ENCODE measurements around the gene AKT1.

Gene AKT1

DNA sequence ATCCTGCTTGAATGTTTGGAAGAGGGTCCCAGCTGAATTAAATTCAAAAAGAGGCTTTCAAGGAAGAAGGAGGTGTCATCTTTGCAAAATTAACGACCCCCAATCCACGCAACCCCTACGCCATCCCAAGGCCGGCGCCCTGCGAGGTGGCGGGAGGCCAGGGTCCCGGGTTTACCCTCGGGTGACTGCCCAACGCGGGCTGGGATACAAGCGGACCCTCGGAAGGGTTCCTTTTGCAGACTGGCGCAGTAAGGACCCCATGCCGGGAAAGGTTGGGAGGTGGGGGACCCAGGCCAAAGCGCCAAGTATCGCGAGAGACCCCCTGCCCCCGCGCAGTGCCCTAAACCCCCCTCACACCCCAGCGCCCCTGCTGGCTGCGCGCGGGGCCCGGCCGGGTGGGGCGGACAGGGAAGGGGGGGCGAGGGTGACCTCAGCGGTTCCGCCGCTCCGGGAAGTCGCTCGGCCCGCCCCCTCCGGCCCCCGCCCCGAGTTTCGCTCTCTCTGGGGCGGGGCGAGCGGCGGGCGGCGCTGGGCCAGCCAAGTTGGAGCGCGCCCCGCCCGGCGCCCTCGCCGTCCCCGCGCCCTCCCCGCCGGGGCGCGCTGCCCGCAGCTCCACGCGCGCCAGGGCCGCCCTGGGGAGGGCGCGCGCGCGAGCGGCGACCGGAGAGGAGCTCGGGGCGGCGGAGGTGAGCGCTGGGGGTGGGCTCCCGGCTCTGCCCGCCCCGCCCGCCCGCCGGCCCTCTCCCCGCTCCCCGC, 4.6 kb upstream of the AKT1 start:
- DNase-seq (ENCODE audit: low read depth in 4 of 4, low spot score in 1 of 4) = peak; percentile 37 to 79 (median 58)

GRCh38 chr14:104799244-104800014, 3.9 kb upstream of the AKT1 start:
- DNase-seq (ENCODE audit: low read depth in 4 of 4, low spot score in 1 of 4) = no peak

- DNase-seq (ENCODE audit: low read depth in 4 of 4, low spot score in 1 of 4) = no peak
Observed at GRCh38 chr14:104798300-104799243, 3.0 kb upstream of the AKT1 start.

DNA sequence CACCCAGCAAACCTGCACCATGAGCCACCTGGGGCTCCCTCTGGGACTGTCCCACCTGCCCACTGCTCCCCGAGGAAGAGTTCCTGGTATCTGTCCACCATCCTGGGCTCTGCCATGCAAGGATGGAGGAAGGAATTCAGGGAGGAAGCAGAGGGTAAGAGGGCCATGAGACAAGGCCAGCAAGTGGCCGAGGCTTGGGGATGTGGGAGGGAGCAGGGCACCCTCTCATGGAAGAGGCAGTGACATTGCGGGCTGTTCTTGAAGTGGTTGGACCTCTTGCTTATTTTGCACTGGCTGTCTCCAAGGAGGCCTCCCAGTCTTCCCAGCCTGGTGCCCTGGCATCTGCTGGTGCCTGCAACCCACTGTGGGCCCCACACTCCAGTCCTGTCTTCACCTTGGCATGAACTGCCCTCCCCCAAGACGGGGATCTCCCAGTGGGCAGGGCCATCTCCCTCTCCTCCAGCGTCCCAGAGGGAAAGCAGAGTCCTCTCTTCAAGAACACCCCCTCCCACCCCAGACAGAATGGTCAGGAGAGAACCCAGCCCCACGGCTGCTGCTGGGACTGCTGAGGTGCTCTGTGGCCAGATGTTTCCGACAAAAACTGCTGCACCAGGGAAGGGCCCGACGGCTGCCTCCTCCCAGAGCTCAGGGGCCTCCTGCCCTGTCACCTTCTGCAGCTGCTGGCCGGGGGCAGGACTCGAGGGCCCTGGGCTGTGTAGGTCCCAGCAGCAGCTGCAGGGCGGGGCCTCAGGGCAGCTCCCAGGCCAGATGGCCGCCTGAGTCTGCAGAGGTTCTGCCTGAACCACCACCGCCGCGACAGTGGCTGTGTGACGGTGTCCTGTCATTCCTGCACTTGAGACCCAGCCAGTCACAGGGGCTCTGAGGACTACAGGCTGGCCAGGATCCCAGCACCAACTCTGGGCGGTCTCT, 1.8 kb upstream of the AKT1 start:
- no peak for DNase-seq (ENCODE audit: low read depth in 4 of 4, low spot score in 1 of 4)

- no peak for DNase-seq (ENCODE audit: low read depth in 4 of 4, low spot score in 1 of 4)
Observed at GRCh38 chr14:104796687-104797081, 1.1 kb upstream of the AKT1 start.

GRCh38 chr14:104795781-104796686, 486 bp upstream of the AKT1 start:
- DNase-seq (ENCODE audit: low read depth in 4 of 4, low spot score in 1 of 4) = peak in 3 of 4 experiments; percentile 34 to 58 (median 44)

- DNase-seq (ENCODE audit: low read depth in 4 of 4, low spot score in 1 of 4) = no peak
Observed at GRCh38 chr14:104794631-104794992, 936 bp downstream of the AKT1 start.

DNA sequence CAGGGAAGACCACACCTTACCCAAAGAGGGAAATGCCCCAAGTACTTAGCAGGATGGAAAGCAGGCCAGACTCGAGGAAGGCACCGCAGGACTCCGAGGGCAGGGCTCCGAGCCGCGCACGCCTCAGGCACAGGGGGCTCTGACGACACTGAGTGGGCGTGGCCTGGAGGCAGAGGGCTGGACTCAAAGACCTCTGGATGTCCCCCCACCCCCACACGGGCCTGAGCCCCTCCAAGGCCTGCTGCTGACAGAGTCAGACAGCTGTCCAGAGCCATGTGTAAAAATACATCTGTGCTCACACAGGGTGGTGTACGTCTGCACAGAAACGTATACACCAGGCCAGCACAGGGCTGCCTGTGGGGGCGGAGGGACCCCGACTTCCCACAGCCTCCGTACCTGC, 1.4 kb downstream of the AKT1 start:
- peak in 2 of 4 experiments; percentile 30 to 54 for DNase-seq (ENCODE audit: low read depth in 4 of 4, low spot score in 1 of 4)

DNA sequence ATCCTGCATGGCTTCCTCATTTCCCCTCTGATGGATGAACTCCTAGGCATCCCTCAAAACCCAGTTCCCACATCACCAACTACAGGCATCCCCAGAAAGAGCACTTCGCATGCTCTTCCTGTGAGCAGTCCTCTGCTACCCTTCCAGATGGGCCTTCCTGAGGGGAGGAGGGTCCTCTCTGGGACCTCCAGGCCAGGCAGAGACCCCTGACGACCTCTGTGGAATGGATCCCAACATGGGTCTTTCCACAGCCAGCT, 1.9 kb downstream of the AKT1 start:
- no peak for DNase-seq (ENCODE audit: low read depth in 4 of 4, low spot score in 1 of 4)

DNA sequence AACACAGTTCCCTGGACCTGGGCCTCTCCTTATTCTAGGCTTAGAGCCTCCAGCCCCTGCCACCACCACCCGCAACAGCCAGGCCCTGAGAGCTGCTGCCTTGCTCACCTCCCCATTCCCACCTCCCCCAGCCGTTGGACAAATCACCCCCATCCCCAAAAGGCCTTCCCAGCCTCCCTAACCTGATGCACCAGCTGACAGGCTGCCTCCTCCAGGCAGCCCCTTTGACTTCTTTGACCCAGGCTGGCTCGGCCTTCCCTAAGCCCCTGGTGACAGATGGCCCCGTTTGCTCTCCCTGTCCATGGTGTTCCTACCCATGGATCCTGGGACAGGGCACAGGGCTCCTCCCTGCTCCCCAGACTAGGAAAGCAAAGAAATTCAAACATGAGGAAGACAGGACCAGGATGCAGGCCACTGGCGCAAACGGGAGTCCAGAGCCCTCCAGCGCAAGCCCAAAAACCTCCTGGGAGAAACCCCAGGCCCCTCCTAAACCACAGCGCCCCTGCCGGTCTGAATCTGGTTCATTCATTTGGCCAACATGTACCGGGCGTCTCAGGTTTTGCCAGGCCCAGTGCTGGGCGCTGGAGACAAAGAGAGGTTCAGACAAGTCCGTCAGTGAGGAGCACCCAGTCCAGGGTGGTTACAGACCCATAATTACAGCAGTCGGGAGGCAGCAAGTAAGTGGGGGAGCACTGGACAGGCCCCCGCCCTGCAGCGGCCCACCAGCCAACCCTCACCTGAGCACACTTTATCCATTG, 2.4 kb downstream of the AKT1 start:
- DNase-seq (ENCODE audit: low read depth in 4 of 4, low spot score in 1 of 4) = no peak

- no peak for DNase-seq (ENCODE audit: low read depth in 4 of 4, low spot score in 1 of 4)
Observed at GRCh38 chr14:104792101-104792884, 3.3 kb downstream of the AKT1 start.

DNA sequence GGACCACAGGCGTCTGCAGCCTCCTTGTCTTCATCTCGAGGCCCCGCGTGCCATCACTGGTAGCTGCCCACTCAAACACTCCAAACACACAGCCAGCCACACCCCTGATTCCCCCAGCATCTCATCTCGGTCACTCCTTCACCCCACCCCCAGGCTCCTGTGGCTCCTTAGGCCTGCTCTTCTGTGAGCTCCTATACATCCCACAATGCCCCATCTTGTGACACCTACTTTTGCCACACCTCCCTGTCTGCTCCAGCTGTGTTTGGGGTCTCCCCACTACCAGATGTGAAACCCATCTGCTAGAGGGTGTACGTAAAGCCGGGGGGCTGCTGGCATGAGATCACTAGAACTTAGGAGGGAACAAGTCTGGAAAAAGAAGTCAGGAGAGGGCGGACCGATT, 4.1 kb downstream of the AKT1 start:
- no peak for DNase-seq (ENCODE audit: low read depth in 4 of 4, low spot score in 1 of 4)

DNA sequence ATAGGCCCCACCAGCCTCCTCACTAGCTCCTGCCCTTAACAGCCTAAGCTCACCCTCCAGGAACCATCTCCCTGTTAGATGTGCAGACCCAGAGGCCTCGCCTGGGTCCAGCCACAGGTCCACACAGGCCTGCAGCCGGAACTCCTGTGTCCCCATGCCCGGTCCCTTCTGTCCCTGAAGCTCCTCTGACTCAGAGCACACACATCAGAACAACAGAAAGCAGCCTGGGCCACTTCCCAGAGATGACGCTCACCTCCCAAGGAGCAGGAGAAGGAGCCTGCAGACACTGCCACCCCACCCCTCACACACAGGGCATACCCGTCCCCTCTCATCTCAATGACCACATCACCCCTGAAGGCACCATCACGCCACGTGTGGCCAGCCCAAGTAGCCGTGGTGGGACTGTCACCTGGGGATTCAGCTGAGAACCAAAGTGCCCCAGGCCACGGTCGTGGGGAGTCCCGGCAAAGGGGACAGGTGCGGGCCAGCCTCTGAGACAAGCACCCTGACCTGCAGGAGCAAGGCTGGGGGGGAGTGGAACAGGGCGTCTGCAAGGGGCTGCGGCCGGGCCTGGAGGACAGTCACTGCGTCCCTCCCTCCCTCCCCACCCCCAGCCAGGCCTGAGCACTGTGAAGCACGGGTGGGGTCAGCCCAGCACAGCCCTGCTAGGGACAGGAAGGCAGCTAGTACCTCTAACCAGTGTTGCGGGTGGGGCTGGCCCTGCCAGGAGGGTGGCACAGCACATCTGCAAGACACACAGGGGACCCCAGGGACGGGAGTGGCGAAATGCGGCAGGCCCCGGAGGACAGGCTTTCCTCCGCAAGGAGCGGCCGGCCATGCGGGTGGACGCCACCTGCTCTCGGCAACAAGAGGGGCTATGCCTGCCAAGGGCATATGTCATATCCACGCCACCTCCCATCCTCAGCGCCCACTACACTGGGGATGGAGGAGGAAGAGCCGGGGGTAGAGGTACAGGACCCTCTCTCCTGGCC, 5.5 kb downstream of the AKT1 start:
- no peak for DNase-seq (ENCODE audit: low read depth in 4 of 4, low spot score in 1 of 4)

- no peak for DNase-seq (ENCODE audit: low read depth in 4 of 4, low spot score in 1 of 4)
Observed at GRCh38 chr14:104788873-104789663, 6.5 kb downstream of the AKT1 start.

DNA sequence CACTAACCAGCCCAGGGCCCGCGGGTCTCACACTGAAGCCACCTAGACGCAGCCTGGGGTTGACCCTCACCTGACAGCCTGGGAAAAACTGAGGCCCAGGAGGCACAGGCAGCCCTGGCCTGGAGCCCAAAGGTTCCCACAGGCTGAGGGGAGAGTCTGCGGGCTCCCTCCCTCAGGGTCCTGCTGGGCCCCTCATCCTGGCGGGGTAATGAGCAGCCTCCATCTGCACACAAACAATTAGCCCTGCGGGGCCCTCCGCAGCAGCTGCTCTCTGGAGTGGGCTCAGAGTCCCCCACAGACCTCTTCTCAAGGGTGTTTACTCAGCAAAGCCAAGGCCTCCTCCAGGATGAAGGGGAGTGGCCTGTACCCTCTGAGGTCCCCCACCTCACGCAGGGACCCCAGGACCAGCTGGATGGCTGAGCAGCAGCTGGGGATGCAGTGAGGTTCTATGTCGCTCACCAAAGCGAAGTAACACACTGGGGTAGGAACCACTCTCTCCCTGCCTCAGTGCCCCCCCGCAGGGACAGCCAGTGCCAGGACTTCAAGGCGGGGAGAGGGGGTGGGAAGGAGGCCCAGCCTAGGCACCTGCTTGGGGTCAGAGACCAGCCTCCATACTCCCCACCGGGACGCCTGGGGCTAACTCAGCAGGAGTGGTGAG, 7.3 kb downstream of the AKT1 start:
- no peak for DNase-seq (ENCODE audit: low read depth in 4 of 4, low spot score in 1 of 4)

- DNase-seq (ENCODE audit: low read depth in 4 of 4, low spot score in 1 of 4) = no peak
Observed at GRCh38 chr14:104787736-104788135, 7.8 kb downstream of the AKT1 start.
